Left ventricle myocardium superior (tissue), 1 donor: ENCODE results near the gene TAF4. TPM values are rescaled to one million over a fixed set of nuclear protein-coding genes. Genes with fewer than 3 reads are reported as not detected.
A peak's percentile ranks its signal among the peaks of the same experiment; 100 is the strongest.

Experiments
- ATAC-seq: fragments of 200-7000 bp; cut with Tn5 transposase; one replicate; pipeline ENCODE4 v1.9.1; 2020; ENCODE audit warnings: mild to moderate bottlenecking, moderate library complexity
- DNase-seq: peaks from one replicate; pipeline ENCODE4 v3.0.0-alpha.2; 2020
- intact Hi-C: fragments of 100-400 bp; cut with micrococcal nuclease; formaldehyde crosslinking; loops from one replicate; pipeline ENCODE4 v1.11.0; 2022
- microRNA-seq: library from miRNA; unstranded; fragments of <30 nt; microRNA quantifications from one replicate; pipeline ENCODE4 v1.2.0, GENCODE V29; 2020; ENCODE audit warnings: borderline number of aligned reads
- total RNA-seq: library from RNA; stranded (reverse); fragmentation: NEBNext Ultra II Directional; extraction: Animal tissue kit (Norgen Biotek cat#: 25700); gene quantifications from one replicate; pipeline ENCODE4 v1.2.1, GENCODE V29; 2021
- donor health status: DM: no; HTN: yes; CAD: no; lungs with severe emphysema.

The TAF4 gene
- total RNA-seq, 1 donor from 2014 or later, result 11.2 TPM

- intact Hi-C loops, result no loop called here
- ATAC-seq (no peak), DNase-seq (peak; percentile 11)
These were observed 132.8 kb downstream of the TAF4 start for GRCh38 chr20:61932711-61933480.

- DNase-seq, result no peak
- no peak for ATAC-seq
- intact Hi-C loops, result no loop called here
These were observed 133.5 kb downstream of the TAF4 start for GRCh38 chr20:61932199-61932592.

GRCh38 chr20:61931476-61932198, 134.0 kb downstream of the TAF4 start:
- ATAC-seq, result no peak
- no peak for DNase-seq
- intact Hi-C loops, result no loop called here

GRCh38 chr20:61930776-61931475, 134.8 kb downstream of the TAF4 start:
- ATAC-seq, result no peak
- DNase-seq, result peak; percentile 11
- intact Hi-C loops, result no loop called here

- intact Hi-C loops, result no loop called here
- DNase-seq (peak; percentile 14), ATAC-seq (no peak)
These were observed 135.6 kb downstream of the TAF4 start for GRCh38 chr20:61929971-61930666.

- ATAC-seq, result no peak
- intact Hi-C loops, result no loop called here
- peak; percentile 15 for DNase-seq
These were observed 136.1 kb downstream of the TAF4 start for GRCh38 chr20:61929561-61929960.

- ATAC-seq, result no peak
- intact Hi-C loops, result no loop called here
- DNase-seq, result peak; percentile 19
These were observed 137.7 kb downstream of the TAF4 start for GRCh38 chr20:61927826-61928541.

GRCh38 chr20:61927193-61927825, 138.4 kb downstream of the TAF4 start:
- ATAC-seq (no peak), DNase-seq (peak; percentile 14)
- intact Hi-C loops, result no loop called here

- DNase-seq, result peak; percentile 17
- intact Hi-C loops, result no loop called here
- no peak for ATAC-seq
These were observed 138.9 kb downstream of the TAF4 start for GRCh38 chr20:61926796-61927192.

GRCh38 chr20:61926253-61926613, 139.4 kb downstream of the TAF4 start:
- ATAC-seq, result no peak
- intact Hi-C loops, result no loop called here
- peak; percentile 11 for DNase-seq

GRCh38 chr20:61925555-61926252, 140.0 kb downstream of the TAF4 start:
- ATAC-seq (no peak), DNase-seq (peak; percentile 23)
- intact Hi-C loops, result no loop called here

- intact Hi-C loops, result no loop called here
- DNase-seq (peak; percentile 14), ATAC-seq (no peak)
These were observed 140.7 kb downstream of the TAF4 start for GRCh38 chr20:61924858-61925554.

Small RNA genes lying within 50 kb of the gene (microRNA-seq; reads per million reads assigned to microRNA genes)
- gene MIR1257 (not detected), gene MIR3195 (not detected)

Other genes with a start within 250 kb of the TAF4 start
- gene LSM14B, start 56.6 kb upstream of the TAF4 start, total RNA-seq, result 58.4 TPM
- gene PSMA7, start 77.5 kb upstream of the TAF4 start, total RNA-seq, result 240 TPM
- gene SS18L1, start 77.9 kb upstream of the TAF4 start, total RNA-seq, result 10.7 TPM
- 27.3 TPM for gene MTG2, start 117.1 kb upstream of the TAF4 start, total RNA-seq
- not detected for gene HRH3, start 154.4 kb upstream of the TAF4 start, total RNA-seq
- gene OSBPL2, start 172.6 kb upstream of the TAF4 start, total RNA-seq, result 60.0 TPM
- 75.5 TPM for gene ADRM1, start 237.1 kb upstream of the TAF4 start, total RNA-seq